GM23248 (cell line): ENCODE data around the gene LMOD1.

ENCODE experiments used
- EZH2 ChIP-seq: fragments of 200-600 bp; sonication (generic); IDR thresholded peaks from 2 replicates; pipeline ENCODE4 v1.6.1; 2018; ENCODE audit warnings: antibody characterized with exemption, mild to moderate bottlenecking; ENCODE audit not compliant: insufficient read depth, poor library complexity, severe bottlenecking
- EZH2phosphoT487 ChIP-seq: fragments of 200-600 bp; sonication (generic); IDR thresholded peaks from 2 replicates; pipeline ENCODE4 v1.6.1; 2018; ENCODE audit warnings: antibody characterized with exemption, moderate library complexity, mild to moderate bottlenecking, low read depth; ENCODE audit not compliant: insufficient read depth

- TF ChIP-seq EZH2 (no peak), EZH2phosphoT487 (no peak)
Observed at GRCh38 chr1:201946224-201946908, at the start of gene LMOD1.
